GM23338 (cell line): ENCODE results near the gene ICA1L.

Experiments
- CREB1 ChIP-seq: fragments of 250-450 bp; sonication (Bioruptor Pico); IDR thresholded peaks from 2 replicates; pipeline ENCODE4 v1.5.0; 2020; ENCODE audit warnings: low read depth, mild to moderate bottlenecking, moderate library complexity
- EZH2 ChIP-seq: fragments of 200-600 bp; sonication (generic); IDR thresholded peaks from one replicate; pipeline ENCODE4 v1.8.0; 2017; ENCODE audit warnings: antibody characterized with exemption, mild to moderate bottlenecking, low read depth; ENCODE audit not compliant: unreplicated experiment
- EZH2phosphoT487 ChIP-seq: fragments of 200-600 bp; sonication (generic); IDR thresholded peaks from one replicate; pipeline ENCODE4 v1.8.1; 2018; ENCODE audit warnings: antibody characterized with exemption; ENCODE audit not compliant: unreplicated experiment
- POLR2AphosphoS5 ChIP-seq: IDR thresholded peaks from 2 replicates; pipeline ENCODE4 v1.6.1; 2016; ENCODE audit warnings: antibody characterized with exemption, low read depth
- TF ChIP-seq, protein P1 (sequence below), 2 experiments: fragments of 200-600 bp in 1 of 2; sonication (generic) in 1 of 2; conservative IDR thresholded peaks; 2 replicates each; pipeline versions ENCODE4 v1.5.1 to v1.6.1; 2016 to 2017; ENCODE audit warnings: antibody characterized with exemption in 2 of 2, low read depth in 2 of 2, mild to moderate bottlenecking in 2 of 2, moderate library complexity in 1 of 2

DNA sequence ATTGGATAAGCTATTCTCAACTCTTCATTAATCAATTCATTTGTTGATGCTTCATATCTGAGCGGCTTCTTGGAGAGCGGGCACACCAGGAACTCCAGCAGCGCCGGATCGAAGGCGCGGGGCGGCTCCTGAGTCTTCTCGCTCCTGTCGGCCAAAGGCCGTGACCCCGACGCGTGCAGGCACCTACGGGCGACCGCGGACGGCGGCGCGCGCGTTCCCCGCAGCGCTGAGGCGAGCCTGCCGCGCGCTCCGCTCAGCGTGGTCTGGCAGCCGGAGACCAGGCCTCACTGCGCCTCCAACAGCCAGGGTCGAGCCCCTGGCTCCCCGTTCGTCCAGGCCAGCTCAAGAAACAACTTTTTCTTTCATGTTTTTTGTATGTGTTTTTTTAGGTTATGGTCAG, 97.5 kb downstream of the ICA1L start:
- TF ChIP-seq, protein P1, sequence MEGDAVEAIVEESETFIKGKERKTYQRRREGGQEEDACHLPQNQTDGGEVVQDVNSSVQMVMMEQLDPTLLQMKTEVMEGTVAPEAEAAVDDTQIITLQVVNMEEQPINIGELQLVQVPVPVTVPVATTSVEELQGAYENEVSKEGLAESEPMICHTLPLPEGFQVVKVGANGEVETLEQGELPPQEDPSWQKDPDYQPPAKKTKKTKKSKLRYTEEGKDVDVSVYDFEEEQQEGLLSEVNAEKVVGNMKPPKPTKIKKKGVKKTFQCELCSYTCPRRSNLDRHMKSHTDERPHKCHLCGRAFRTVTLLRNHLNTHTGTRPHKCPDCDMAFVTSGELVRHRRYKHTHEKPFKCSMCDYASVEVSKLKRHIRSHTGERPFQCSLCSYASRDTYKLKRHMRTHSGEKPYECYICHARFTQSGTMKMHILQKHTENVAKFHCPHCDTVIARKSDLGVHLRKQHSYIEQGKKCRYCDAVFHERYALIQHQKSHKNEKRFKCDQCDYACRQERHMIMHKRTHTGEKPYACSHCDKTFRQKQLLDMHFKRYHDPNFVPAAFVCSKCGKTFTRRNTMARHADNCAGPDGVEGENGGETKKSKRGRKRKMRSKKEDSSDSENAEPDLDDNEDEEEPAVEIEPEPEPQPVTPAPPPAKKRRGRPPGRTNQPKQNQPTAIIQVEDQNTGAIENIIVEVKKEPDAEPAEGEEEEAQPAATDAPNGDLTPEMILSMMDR (conservative IDR thresholded peaks at IDR 0.05; ENCODE audit: low read depth in 2 of 2) = no peak
- TF ChIP-seq EZH2 (no peak), POLR2AphosphoS5 (no peak), CREB1 (CRISPR knock-in tag) (no peak), EZH2phosphoT487 (no peak)
